ENCODE data around the gene ZNF789. TPM values are rescaled to one million over a fixed set of nuclear protein-coding genes. Genes with fewer than 3 reads are reported as not detected.

Gene ZNF789
- total RNA-seq, 2 donors from 2014 or later = 13.7 to 16.5 TPM

DNA sequence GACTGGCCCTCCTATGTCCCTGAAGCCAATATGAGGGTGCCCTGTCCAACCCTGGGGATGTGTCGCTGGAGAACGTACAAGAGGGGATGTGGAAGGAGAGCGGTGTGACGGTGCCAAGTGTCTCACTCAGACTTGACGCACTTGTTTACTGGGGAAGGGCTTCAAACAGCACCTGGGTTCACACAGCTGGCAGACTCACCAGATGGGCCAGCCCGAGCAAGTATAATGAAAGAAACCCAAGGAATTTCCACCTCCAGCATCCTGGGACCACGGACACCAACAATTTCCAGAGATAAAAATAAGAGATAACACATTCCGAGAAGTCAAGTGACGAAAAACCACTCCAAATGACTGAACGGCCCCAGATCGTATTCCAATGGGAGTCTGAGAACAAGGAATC is 12.0 kb upstream of the ZNF789 start:
- H3K27me3 ChIP-seq (ENCODE audit: control insufficient read depth, insufficient read depth, low read length, poor library complexity, severe bottlenecking) = no peaks in the 10 kb centered on the region
- Mint-ChIP-seq H3K36me3 (ENCODE audit: low read depth) (peaks cover 77% of the 10 kb centered on the region), H3K9me3 (peaks cover 3% of the 10 kb centered on the region), H3K27me3 (ENCODE audit: insufficient read depth) (no peaks in the 10 kb centered on the region), H3K27ac (no peak overlapping the region), H3K4me3 (no peak overlapping the region), H3K4me1 (peaks cover 5% of the 10 kb centered on the region)
- DNase-seq = no peak
- 95 to 100% methylated on average over 10 to 11 of the region's 11 CpGs for WGBS, 2 experiments (ENCODE audit: insufficient coverage in 1 of 2, insufficient read length in 1 of 2)
- H3K4me1 ChIP-seq (ENCODE audit: control insufficient read depth, insufficient read depth, low read length) = no peaks in the 10 kb centered on the region
- peaks cover 69% of the 10 kb centered on the region for H3K36me3 ChIP-seq (ENCODE audit: control insufficient read depth, insufficient read depth, low read length)
- no peak overlapping the region for H3K27ac ChIP-seq (ENCODE audit: low read depth, low read length)
- H3K4me3 ChIP-seq (ENCODE audit: low read length) = no peak overlapping the region
- H3K9ac ChIP-seq (ENCODE audit: extremely low read depth, low read length, poor library complexity, severe bottlenecking) = no peak overlapping the region
- no peaks in the 10 kb centered on the region for H3K9me3 ChIP-seq (ENCODE audit: control insufficient read depth, low read length)
- TF ChIP-seq, protein P1, sequence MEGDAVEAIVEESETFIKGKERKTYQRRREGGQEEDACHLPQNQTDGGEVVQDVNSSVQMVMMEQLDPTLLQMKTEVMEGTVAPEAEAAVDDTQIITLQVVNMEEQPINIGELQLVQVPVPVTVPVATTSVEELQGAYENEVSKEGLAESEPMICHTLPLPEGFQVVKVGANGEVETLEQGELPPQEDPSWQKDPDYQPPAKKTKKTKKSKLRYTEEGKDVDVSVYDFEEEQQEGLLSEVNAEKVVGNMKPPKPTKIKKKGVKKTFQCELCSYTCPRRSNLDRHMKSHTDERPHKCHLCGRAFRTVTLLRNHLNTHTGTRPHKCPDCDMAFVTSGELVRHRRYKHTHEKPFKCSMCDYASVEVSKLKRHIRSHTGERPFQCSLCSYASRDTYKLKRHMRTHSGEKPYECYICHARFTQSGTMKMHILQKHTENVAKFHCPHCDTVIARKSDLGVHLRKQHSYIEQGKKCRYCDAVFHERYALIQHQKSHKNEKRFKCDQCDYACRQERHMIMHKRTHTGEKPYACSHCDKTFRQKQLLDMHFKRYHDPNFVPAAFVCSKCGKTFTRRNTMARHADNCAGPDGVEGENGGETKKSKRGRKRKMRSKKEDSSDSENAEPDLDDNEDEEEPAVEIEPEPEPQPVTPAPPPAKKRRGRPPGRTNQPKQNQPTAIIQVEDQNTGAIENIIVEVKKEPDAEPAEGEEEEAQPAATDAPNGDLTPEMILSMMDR (conservative IDR thresholded peaks at IDR 0.05) = no peak

DNA sequence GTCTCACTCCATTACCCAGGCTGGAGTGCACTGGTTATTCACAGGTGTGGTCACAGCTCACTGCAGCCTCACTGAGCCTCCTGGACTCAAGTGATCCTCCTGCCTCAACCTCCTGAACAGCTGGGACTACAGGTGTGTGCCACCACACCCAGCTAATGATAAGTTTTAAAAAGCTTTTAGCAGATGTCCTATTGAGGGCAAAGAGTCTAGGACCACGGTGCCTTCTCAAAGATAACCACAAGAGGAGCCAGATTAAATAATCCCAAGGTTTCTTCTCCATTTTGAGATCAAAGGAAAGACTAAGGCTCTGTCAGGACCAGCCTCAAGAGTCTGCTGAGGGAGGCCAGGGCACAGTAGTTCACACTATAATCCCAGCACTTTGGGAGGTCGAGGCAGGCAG is 11.5 kb upstream of the ZNF789 start:
- peaks cover 72% of the 10 kb centered on the region for H3K36me3 Mint-ChIP-seq (ENCODE audit: low read depth)
- Histone ChIP-seq H3K27me3 (ENCODE audit: control insufficient read depth, insufficient read depth, low read length, poor library complexity, severe bottlenecking) (no peaks in the 10 kb centered on the region), H3K9me3 (ENCODE audit: control insufficient read depth, low read length) (no peaks in the 10 kb centered on the region), H3K4me3 (ENCODE audit: low read length) (no peak overlapping the region), H3K27ac (ENCODE audit: low read depth, low read length) (no peak overlapping the region), H3K4me1 (ENCODE audit: control insufficient read depth, insufficient read depth, low read length) (no peaks in the 10 kb centered on the region), H3K9ac (ENCODE audit: extremely low read depth, low read length, poor library complexity, severe bottlenecking) (no peak overlapping the region), H3K36me3 (ENCODE audit: control insufficient read depth, insufficient read depth, low read length) (peaks cover 64% of the 10 kb centered on the region)
- 90 to 94% methylated on average over 2 of the region's 2 CpGs for WGBS, 2 experiments (ENCODE audit: insufficient coverage in 1 of 2, insufficient read length in 1 of 2)
- TF ChIP-seq, protein P1 (conservative IDR thresholded peaks at IDR 0.05) = peak; percentile 45
- H3K9me3 Mint-ChIP-seq = peaks cover 3% of the 10 kb centered on the region
- H3K4me3 Mint-ChIP-seq = no peak overlapping the region
- no peak for DNase-seq
- H3K27ac Mint-ChIP-seq = no peak overlapping the region
- peaks cover 5% of the 10 kb centered on the region for H3K4me1 Mint-ChIP-seq
- H3K27me3 Mint-ChIP-seq (ENCODE audit: insufficient read depth) = no peaks in the 10 kb centered on the region

DNA sequence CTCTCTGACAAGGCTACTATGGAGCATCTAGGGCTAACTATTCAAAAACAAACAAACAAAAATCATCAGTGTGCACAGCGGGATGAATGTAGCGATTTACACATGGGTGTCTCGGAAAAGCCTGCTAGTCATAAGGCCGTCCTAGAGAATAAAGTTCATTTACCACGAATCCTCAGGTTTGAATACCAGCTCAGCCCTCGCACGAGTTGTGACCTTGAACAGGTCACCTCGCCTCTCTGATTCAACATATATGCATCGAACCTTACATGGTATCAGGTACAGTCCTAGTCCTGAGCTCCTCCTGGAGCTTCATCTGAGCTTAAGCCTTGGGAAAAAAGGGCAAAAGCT is 7.3 kb upstream of the ZNF789 start:
- DNase-seq = no peak
- TF ChIP-seq, protein P1 (conservative IDR thresholded peaks at IDR 0.05) = no peak
- H3K9ac ChIP-seq (ENCODE audit: extremely low read depth, low read length, poor library complexity, severe bottlenecking) = peak overlapping the region; percentile 92
- Mint-ChIP-seq H3K27ac (peak overlapping the region; percentile 97), H3K4me3 (peak overlapping the region; percentile 86), H3K36me3 (ENCODE audit: low read depth) (peaks cover 36% of the 10 kb centered on the region), H3K9me3 (no peaks in the 10 kb centered on the region), H3K27me3 (ENCODE audit: insufficient read depth) (peaks cover 2% of the 10 kb centered on the region), H3K4me1 (peaks cover 9% of the 10 kb centered on the region)
- no peaks in the 10 kb centered on the region for H3K9me3 ChIP-seq (ENCODE audit: control insufficient read depth, low read length)
- peak overlapping the region; percentile 94 for H3K4me3 ChIP-seq (ENCODE audit: low read length)
- H3K27me3 ChIP-seq (ENCODE audit: control insufficient read depth, insufficient read depth, low read length, poor library complexity, severe bottlenecking) = no peaks in the 10 kb centered on the region
- no peak overlapping the region for H3K27ac ChIP-seq (ENCODE audit: low read depth, low read length)
- WGBS, 2 experiments (ENCODE audit: insufficient coverage in 1 of 2, insufficient read length in 1 of 2) = 14 to 30% methylated on average over 5 to 9 of the region's 9 CpGs
- no peaks in the 10 kb centered on the region for H3K4me1 ChIP-seq (ENCODE audit: control insufficient read depth, insufficient read depth, low read length)
- peaks cover 23% of the 10 kb centered on the region for H3K36me3 ChIP-seq (ENCODE audit: control insufficient read depth, insufficient read depth, low read length)

Data from endodermal cell (in vitro differentiated cells).